Suppressor macrophage treated with lipopolysaccharide for 1 hour (primary cell): ENCODE measurements around the gene GNG3.
"Not testable (repeated sequence)": the region's sequence is repeated elsewhere in the genome, so short reads cannot be mapped to it uniquely, and the experiment has no call there.

Experiments
- DNase-seq, 3 donors: peaks; one replicate each; pipeline ENCODE4 v3.0.0-alpha.2; 2020 to 2022

Gene GNG3

GRCh38 chr11:62721994-62722393 lies 14.5 kb downstream of the GNG3 start:
- DNase-seq, result no peak

GRCh38 chr11:62724171-62724570 lies 16.7 kb downstream of the GNG3 start:
- no peak for DNase-seq

- no peak for DNase-seq
These were observed 18.2 kb downstream of the GNG3 start for GRCh38 chr11:62725646-62726045.

GRCh38 chr11:62726156-62726914 lies 18.9 kb downstream of the GNG3 start:
- no peak for DNase-seq

- no peak for DNase-seq
These were observed 19.4 kb downstream of the GNG3 start for GRCh38 chr11:62726915-62727164.

- DNase-seq, result peak; percentile 99 to 100 (median 99)
These were observed 19.8 kb downstream of the GNG3 start, which contains the start of gene HNRNPUL2 for GRCh38 chr11:62727165-62727871. Gene HNRNPUL2, minus strand, starts transcription at chr11:62727457. Its CDS starts 301 bp downstream, at chr11:62727156.

- peak; percentile 94 to 99 (median 98) for DNase-seq
These were observed 20.3 kb downstream of the GNG3 start for GRCh38 chr11:62727872-62728170.

GRCh38 chr11:62728171-62728988 lies 20.9 kb downstream of the GNG3 start, which contains the start of gene TTC9C:
Gene TTC9C, plus strand, starts transcription at chr11:62728486. Its CDS starts 363 bp downstream, at chr11:62728849.
- DNase-seq, result peak; percentile 92 to 96 (median 95)

- DNase-seq, result not testable (repeated sequence)
These were observed 22.6 kb downstream of the GNG3 start for GRCh38 chr11:62730076-62730475.

GRCh38 chr11:62732830-62733229 lies 25.4 kb downstream of the GNG3 start:
- peak; percentile 40 to 80 (median 55) for DNase-seq

- DNase-seq, result no peak
These were observed 29.7 kb downstream of the GNG3 start for GRCh38 chr11:62737196-62737595.

- no peak for DNase-seq
These were observed 40.1 kb downstream of the GNG3 start for GRCh38 chr11:62747475-62748160.

- not testable (repeated sequence) for DNase-seq
These were observed 42.5 kb downstream of the GNG3 start for GRCh38 chr11:62749931-62750330.

GRCh38 chr11:62752177-62752785 lies 44.8 kb downstream of the GNG3 start:
- DNase-seq, result no peak

- no peak for DNase-seq
These were observed 45.7 kb downstream of the GNG3 start for GRCh38 chr11:62752994-62753735.

GRCh38 chr11:62753736-62754603 lies 46.5 kb downstream of the GNG3 start, which contains the start of gene ZBTB3:
Gene ZBTB3, minus strand, starts transcription at chr11:62754160. Its CDS starts 496 bp downstream, at chr11:62753664.
- peak; percentile 99 for DNase-seq

GRCh38 chr11:62755086-62755615 lies 47.7 kb downstream of the GNG3 start:
- no peak for DNase-seq

GRCh38 chr11:62757846-62758788 lies 50.6 kb downstream of the GNG3 start:
- no peak for DNase-seq
